Testis (tissue), 3 donors: ENCODE results near the gene KLHL6. TPM values are rescaled to one million over a fixed set of nuclear protein-coding genes. Genes with fewer than 3 reads are reported as not detected.

Source experiments
- DNase-seq: peaks from one replicate; pipeline ENCODE4 v3.0.0-alpha.2; 2019
- H3K27ac ChIP-seq, 2 donors: fragments of 200-600 bp; sonication (generic); one replicate each; pipeline ENCODE4 v1.5.1; 2019
- H3K27me3 ChIP-seq: fragments of 200-600 bp; sonication (generic); one replicate; pipeline ENCODE4 v1.5.1; 2019
- H3K36me3 ChIP-seq: fragments of 200-600 bp; sonication (generic); one replicate; pipeline ENCODE4 v1.5.1; 2017; ENCODE audit warnings: low read depth; ENCODE audit errors: missing control alignments
- H3K4me1 ChIP-seq: fragments of 200-600 bp; sonication (generic); one replicate; pipeline ENCODE4 v1.5.1; 2019
- H3K4me3 ChIP-seq, 2 donors: fragments of 200-600 bp; sonication (generic); one replicate each; pipeline ENCODE4 v1.5.1; 2017 to 2019
- H3K9me3 ChIP-seq: fragments of 200-600 bp; sonication (generic); one replicate; pipeline ENCODE4 v1.5.1; 2017
- POLR2A ChIP-seq: fragments of 450-650 bp; IDR thresholded peaks from one replicate; pipeline ENCODE4 v1.6.1; 2017; ENCODE audit warnings: antibody characterized with exemption, mild to moderate bottlenecking, moderate library complexity
- WGBS, 2 donors: methylation state at CpG; one replicate each; pipeline ENCODE4 v1.1.5; 2018; 5-methylcytosine and 5-hydroxymethylcytosine counted together
- intact Hi-C: fragments of 100-400 bp; cut with DNase I; formaldehyde crosslinking; loops from one replicate; pipeline ENCODE4 v1.15.1; 2023; ENCODE audit warnings: low total_unique reads
- polyA plus RNA-seq: library from polyadenylated mRNA; stranded (reverse); fragments of 350-450 nt; fragmentation: Illumina TruSeq; extraction: RNeasy Lipid Tissue Mini Kit (QIAGEN cat#74804); gene quantifications from one replicate; pipeline ENCODE4 v1.2.3, GENCODE V29; 2014; ENCODE audit warnings: low read depth, low replicate concordance; ENCODE audit not compliant: insufficient read depth
- total RNA-seq, 2 donors: library from RNA; depleted of rRNA; stranded (reverse); fragments of >200 nt; gene quantifications; one replicate each; pipeline ENCODE4 v1.2.3, GENCODE V29; 2016
- TF ChIP-seq, protein P1 (sequence below), 3 experiments: fragments of 450-650 bp in 2 of 3; fragments of 200-600 bp in 1 of 3; sonication (generic) in 1 of 3; IDR thresholded peaks; one replicate each; pipeline ENCODE4 v1.5.1; 2016 to 2019; ENCODE audit warnings: antibody characterized with exemption in 3 of 3, mild to moderate bottlenecking in 2 of 3, moderate library complexity in 1 of 3

Gene KLHL6
- total and polyA plus RNA-seq, 3 donors from 2014 or later: 0.55 to 1.5 (median 1.4) TPM

- intact Hi-C loops: no loop called here
- WGBS, 2 donors: 83 to 98% methylated on average over 2 of the region's 2 CpGs
These were observed 8.0 kb upstream of the KLHL6 start for GRCh38 chr3:183563536-183563874.

GRCh38 chr3:183560607-183561006, 5.1 kb upstream of the KLHL6 start:
- no peaks in the 10 kb centered on the region for H3K36me3 ChIP-seq
- H3K27ac ChIP-seq: no peak overlapping the region
- intact Hi-C loops: no loop called here
- DNase-seq: no peak
- peak overlapping the region in 1 of 2 donors; percentile 0 for H3K4me3 ChIP-seq
- H3K27me3 ChIP-seq: no peaks in the 10 kb centered on the region
- H3K4me1 ChIP-seq: no peaks in the 10 kb centered on the region
- 66 to 67% methylated on average over 7 to 9 of the region's 9 CpGs for WGBS, 2 donors
- no peaks in the 10 kb centered on the region for H3K9me3 ChIP-seq
- no peak for TF ChIP-seq POLR2A
- TF ChIP-seq, protein P1, sequence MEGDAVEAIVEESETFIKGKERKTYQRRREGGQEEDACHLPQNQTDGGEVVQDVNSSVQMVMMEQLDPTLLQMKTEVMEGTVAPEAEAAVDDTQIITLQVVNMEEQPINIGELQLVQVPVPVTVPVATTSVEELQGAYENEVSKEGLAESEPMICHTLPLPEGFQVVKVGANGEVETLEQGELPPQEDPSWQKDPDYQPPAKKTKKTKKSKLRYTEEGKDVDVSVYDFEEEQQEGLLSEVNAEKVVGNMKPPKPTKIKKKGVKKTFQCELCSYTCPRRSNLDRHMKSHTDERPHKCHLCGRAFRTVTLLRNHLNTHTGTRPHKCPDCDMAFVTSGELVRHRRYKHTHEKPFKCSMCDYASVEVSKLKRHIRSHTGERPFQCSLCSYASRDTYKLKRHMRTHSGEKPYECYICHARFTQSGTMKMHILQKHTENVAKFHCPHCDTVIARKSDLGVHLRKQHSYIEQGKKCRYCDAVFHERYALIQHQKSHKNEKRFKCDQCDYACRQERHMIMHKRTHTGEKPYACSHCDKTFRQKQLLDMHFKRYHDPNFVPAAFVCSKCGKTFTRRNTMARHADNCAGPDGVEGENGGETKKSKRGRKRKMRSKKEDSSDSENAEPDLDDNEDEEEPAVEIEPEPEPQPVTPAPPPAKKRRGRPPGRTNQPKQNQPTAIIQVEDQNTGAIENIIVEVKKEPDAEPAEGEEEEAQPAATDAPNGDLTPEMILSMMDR (IDR thresholded peaks at IDR 0.05): no peak

More at GRCh38 chr3:183563536-183563874, 8.0 kb upstream of the KLHL6 start:
- Histone ChIP-seq H3K27me3 (no peaks in the 10 kb centered on the region), H3K4me3 (no peak overlapping the region), H3K9me3 (no peaks in the 10 kb centered on the region), H3K27ac (no peak overlapping the region), H3K36me3 (no peaks in the 10 kb centered on the region), H3K4me1 (no peaks in the 10 kb centered on the region)
- no peak for TF ChIP-seq POLR2A
- TF ChIP-seq, protein P1 (IDR thresholded peaks at IDR 0.05): no peak
- DNase-seq: no peak

GRCh38 chr3:183558495-183558894, 3.0 kb upstream of the KLHL6 start:
- H3K4me3 ChIP-seq: no peak overlapping the region
- H3K27ac ChIP-seq: no peak overlapping the region
- WGBS, 2 donors: 38 to 45% methylated on average over 8 of the region's 8 CpGs
- TF ChIP-seq, protein P1 (IDR thresholded peaks at IDR 0.05): no peak
- no peak for TF ChIP-seq POLR2A
- no peaks in the 10 kb centered on the region for H3K27me3 ChIP-seq
- intact Hi-C loops: no loop called here
- H3K4me1 ChIP-seq: no peaks in the 10 kb centered on the region
- H3K9me3 ChIP-seq: no peaks in the 10 kb centered on the region
- DNase-seq: no peak
- H3K36me3 ChIP-seq: no peaks in the 10 kb centered on the region

GRCh38 chr3:183556722-183557121, 1.2 kb upstream of the KLHL6 start:
- no peak for DNase-seq
- Histone ChIP-seq H3K4me1 (no peaks in the 10 kb centered on the region), H3K9me3 (no peaks in the 10 kb centered on the region), H3K36me3 (no peaks in the 10 kb centered on the region), H3K27me3 (no peaks in the 10 kb centered on the region), H3K4me3 (no peak overlapping the region), H3K27ac (no peak overlapping the region)
- 93 to 96% methylated on average over 5 of the region's 5 CpGs for WGBS, 2 donors
- intact Hi-C loops: no loop called here
- TF ChIP-seq POLR2A: no peak
- TF ChIP-seq, protein P1 (IDR thresholded peaks at IDR 0.05): no peak

GRCh38 chr3:183554377-183554776, 1.1 kb downstream of the KLHL6 start:
- Histone ChIP-seq H3K27me3 (no peaks in the 10 kb centered on the region), H3K4me3 (no peak overlapping the region), H3K36me3 (no peaks in the 10 kb centered on the region), H3K27ac (no peak overlapping the region), H3K9me3 (no peaks in the 10 kb centered on the region), H3K4me1 (no peaks in the 10 kb centered on the region)
- 41 to 53% methylated on average over 1 of the region's 1 CpG for WGBS, 2 donors
- no peak for DNase-seq
- intact Hi-C loops: no loop called here
- TF ChIP-seq, protein P1 (IDR thresholded peaks at IDR 0.05): no peak
- no peak for TF ChIP-seq POLR2A
